Osteoblast (primary cell): Measurements from ENCODE around the gene EHF. TPM values are rescaled to one million over a fixed set of nuclear protein-coding genes. Genes with fewer than 3 reads are reported as not detected.

Source experiments
- DNase-seq: peaks from one replicate; pipeline ENCODE4 v3.0.0; 2011; ENCODE audit warnings: low spot score, mixed read lengths; ENCODE audit not compliant: insufficient read length; ENCODE audit errors: missing footprints
- H2AFZ ChIP-seq: 2 replicates; pipeline ENCODE4 v1.6.0; 2011; ENCODE audit warnings: mild to moderate bottlenecking, low read length
- H3K27ac ChIP-seq: 2 replicates; pipeline ENCODE4 v1.5.1; 2011; ENCODE audit warnings: mild to moderate bottlenecking, low read depth, low read length, moderate library complexity
- H3K27me3 ChIP-seq: 2 replicates; pipeline ENCODE4 v1.6.0; 2012; ENCODE audit warnings: mild to moderate bottlenecking, control low read depth, inconsistent platforms, low read length, moderate library complexity; ENCODE audit not compliant: insufficient read depth
- H3K36me3 ChIP-seq: 2 replicates; pipeline ENCODE4 v1.5.1; 2011; ENCODE audit warnings: mild to moderate bottlenecking, low read length, control low read depth, moderate library complexity; ENCODE audit not compliant: insufficient read depth
- H3K4me1 ChIP-seq: 2 replicates; pipeline ENCODE4 v1.5.1; 2011; ENCODE audit warnings: mild to moderate bottlenecking, low read length, control low read depth, moderate library complexity; ENCODE audit not compliant: insufficient read depth
- H3K4me2 ChIP-seq: 2 replicates; pipeline ENCODE4 v1.6.0; 2011; ENCODE audit warnings: mild to moderate bottlenecking, low read length; ENCODE audit not compliant: insufficient read depth
- H3K4me3 ChIP-seq: fragments of 200-600 bp; sonication (generic); 3 replicates; pipeline ENCODE4 v1.5.1; 2012; ENCODE audit warnings: mild to moderate bottlenecking, low read length, inconsistent platforms; ENCODE audit not compliant: insufficient read depth
- H3K79me2 ChIP-seq: 2 replicates; pipeline ENCODE4 v1.6.0; 2012; ENCODE audit warnings: mild to moderate bottlenecking, low read length, control low read depth, inconsistent platforms; ENCODE audit not compliant: insufficient read depth
- H3K9me3 ChIP-seq: 2 replicates; pipeline ENCODE4 v1.5.1; 2011; ENCODE audit warnings: low read depth, low read length, control low read depth
- H4K20me1 ChIP-seq: 2 replicates; pipeline ENCODE4 v1.6.0; 2012; ENCODE audit warnings: mild to moderate bottlenecking, low read length, control low read depth; ENCODE audit not compliant: insufficient read depth
- total RNA-seq: library from RNA; depleted of rRNA; stranded (reverse); fragments of >200 nt; gene quantifications from 2 replicates; pipeline ENCODE4 v1.2.3, GENCODE V29; 2012
- TF ChIP-seq, protein P1 (sequence below): IDR thresholded peaks from 2 replicates; pipeline ENCODE4 v1.5.1; 2011; ENCODE audit warnings: mild to moderate bottlenecking, low read depth, low read length, moderate library complexity; ENCODE audit errors: extremely low read depth

EHF gene
- total RNA-seq, 1 donor = not detected

GRCh38 chr11:34637303-34637702, 16.4 kb downstream of the EHF start:
- H4K20me1 ChIP-seq = no peaks in the 10 kb centered on the region
- H3K4me2 ChIP-seq = no peak overlapping the region
- H3K9me3 ChIP-seq = no peaks in the 10 kb centered on the region
- no peak overlapping the region for H3K4me3 ChIP-seq
- no peaks in the 10 kb centered on the region for H3K36me3 ChIP-seq
- H3K79me2 ChIP-seq = no peaks in the 10 kb centered on the region
- no peak overlapping the region for H3K27ac ChIP-seq
- H3K4me1 ChIP-seq = peaks cover 22% of the 10 kb centered on the region
- no peak for DNase-seq
- no peaks in the 10 kb centered on the region for H3K27me3 ChIP-seq
- TF ChIP-seq, protein P1, sequence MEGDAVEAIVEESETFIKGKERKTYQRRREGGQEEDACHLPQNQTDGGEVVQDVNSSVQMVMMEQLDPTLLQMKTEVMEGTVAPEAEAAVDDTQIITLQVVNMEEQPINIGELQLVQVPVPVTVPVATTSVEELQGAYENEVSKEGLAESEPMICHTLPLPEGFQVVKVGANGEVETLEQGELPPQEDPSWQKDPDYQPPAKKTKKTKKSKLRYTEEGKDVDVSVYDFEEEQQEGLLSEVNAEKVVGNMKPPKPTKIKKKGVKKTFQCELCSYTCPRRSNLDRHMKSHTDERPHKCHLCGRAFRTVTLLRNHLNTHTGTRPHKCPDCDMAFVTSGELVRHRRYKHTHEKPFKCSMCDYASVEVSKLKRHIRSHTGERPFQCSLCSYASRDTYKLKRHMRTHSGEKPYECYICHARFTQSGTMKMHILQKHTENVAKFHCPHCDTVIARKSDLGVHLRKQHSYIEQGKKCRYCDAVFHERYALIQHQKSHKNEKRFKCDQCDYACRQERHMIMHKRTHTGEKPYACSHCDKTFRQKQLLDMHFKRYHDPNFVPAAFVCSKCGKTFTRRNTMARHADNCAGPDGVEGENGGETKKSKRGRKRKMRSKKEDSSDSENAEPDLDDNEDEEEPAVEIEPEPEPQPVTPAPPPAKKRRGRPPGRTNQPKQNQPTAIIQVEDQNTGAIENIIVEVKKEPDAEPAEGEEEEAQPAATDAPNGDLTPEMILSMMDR = no peak
- no peak overlapping the region for H2AFZ ChIP-seq

GRCh38 chr11:34638897-34639296, 18.0 kb downstream of the EHF start:
- no peaks in the 10 kb centered on the region for H3K36me3 ChIP-seq
- no peak overlapping the region for H2AFZ ChIP-seq
- no peaks in the 10 kb centered on the region for H3K27me3 ChIP-seq
- peaks cover 12% of the 10 kb centered on the region for H3K4me1 ChIP-seq
- no peak for DNase-seq
- no peaks in the 10 kb centered on the region for H3K9me3 ChIP-seq
- H3K79me2 ChIP-seq = no peaks in the 10 kb centered on the region
- no peak overlapping the region for H3K27ac ChIP-seq
- H3K4me3 ChIP-seq = no peak overlapping the region
- no peak overlapping the region for H3K4me2 ChIP-seq
- TF ChIP-seq, protein P1 = no peak
- H4K20me1 ChIP-seq = no peaks in the 10 kb centered on the region

DNA sequence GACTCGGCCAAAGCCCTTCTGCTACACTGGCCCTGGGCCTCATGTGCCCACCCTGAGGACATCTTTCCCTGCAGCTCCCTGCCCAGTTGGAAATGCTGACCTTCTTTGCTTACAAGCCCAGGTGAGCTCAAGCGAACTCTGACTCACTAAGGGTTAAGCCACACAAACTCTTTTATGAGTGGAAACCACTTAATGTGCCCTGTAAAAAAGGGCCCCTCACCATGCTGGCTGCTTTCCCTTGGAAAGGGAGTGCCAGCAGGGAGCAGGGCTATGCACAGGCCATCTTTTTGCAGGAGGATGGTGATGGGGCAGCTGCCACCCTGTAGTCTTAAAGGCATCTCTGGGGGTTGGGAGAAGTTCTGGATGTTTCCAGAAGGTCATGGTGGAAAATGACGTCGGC, 18.7 kb downstream of the EHF start:
- H3K79me2 ChIP-seq = no peaks in the 10 kb centered on the region
- H3K27ac ChIP-seq = no peak overlapping the region
- no peaks in the 10 kb centered on the region for H3K27me3 ChIP-seq
- H3K4me3 ChIP-seq = no peak overlapping the region
- no peaks in the 10 kb centered on the region for H3K9me3 ChIP-seq
- H3K4me2 ChIP-seq = no peak overlapping the region
- TF ChIP-seq, protein P1 = no peak
- no peak for DNase-seq
- no peaks in the 10 kb centered on the region for H3K36me3 ChIP-seq
- peaks cover 12% of the 10 kb centered on the region for H3K4me1 ChIP-seq
- no peak overlapping the region for H2AFZ ChIP-seq
- H4K20me1 ChIP-seq = no peaks in the 10 kb centered on the region

- H3K27ac ChIP-seq = no peak overlapping the region
- H3K36me3 ChIP-seq = no peaks in the 10 kb centered on the region
- no peaks in the 10 kb centered on the region for H3K27me3 ChIP-seq
- TF ChIP-seq, protein P1 = no peak
- H3K4me3 ChIP-seq = no peak overlapping the region
- H3K4me1 ChIP-seq = peaks cover 17% of the 10 kb centered on the region
- H4K20me1 ChIP-seq = no peaks in the 10 kb centered on the region
- H3K9me3 ChIP-seq = no peaks in the 10 kb centered on the region
- no peak for DNase-seq
- H3K4me2 ChIP-seq = no peak overlapping the region
- H3K79me2 ChIP-seq = no peaks in the 10 kb centered on the region
- H2AFZ ChIP-seq = no peak overlapping the region
These were observed 19.4 kb downstream of the EHF start for GRCh38 chr11:34640050-34640923.
